A549 treated with Mapracorat at 1 μM for 4 hours (cell line): ENCODE results near the gene CREB3. TPM values are rescaled to one million over a fixed set of nuclear protein-coding genes. Genes with fewer than 3 reads are reported as not detected.

ENCODE experiments used
- total RNA-seq: library from RNA; stranded (reverse); fragments of 200-300 nt; extraction: Qiagen RNA extraction; gene quantifications from 5 replicates; pipeline ENCODE4 v1.2.3, GENCODE V29; 2022

CREB3 gene, protein sequence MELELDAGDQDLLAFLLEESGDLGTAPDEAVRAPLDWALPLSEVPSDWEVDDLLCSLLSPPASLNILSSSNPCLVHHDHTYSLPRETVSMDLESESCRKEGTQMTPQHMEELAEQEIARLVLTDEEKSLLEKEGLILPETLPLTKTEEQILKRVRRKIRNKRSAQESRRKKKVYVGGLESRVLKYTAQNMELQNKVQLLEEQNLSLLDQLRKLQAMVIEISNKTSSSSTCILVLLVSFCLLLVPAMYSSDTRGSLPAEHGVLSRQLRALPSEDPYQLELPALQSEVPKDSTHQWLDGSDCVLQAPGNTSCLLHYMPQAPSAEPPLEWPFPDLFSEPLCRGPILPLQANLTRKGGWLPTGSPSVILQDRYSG
- 57.0 to 61.1 TPM (median 57.9 TPM) in 5 replicates for total RNA-seq

DNA sequence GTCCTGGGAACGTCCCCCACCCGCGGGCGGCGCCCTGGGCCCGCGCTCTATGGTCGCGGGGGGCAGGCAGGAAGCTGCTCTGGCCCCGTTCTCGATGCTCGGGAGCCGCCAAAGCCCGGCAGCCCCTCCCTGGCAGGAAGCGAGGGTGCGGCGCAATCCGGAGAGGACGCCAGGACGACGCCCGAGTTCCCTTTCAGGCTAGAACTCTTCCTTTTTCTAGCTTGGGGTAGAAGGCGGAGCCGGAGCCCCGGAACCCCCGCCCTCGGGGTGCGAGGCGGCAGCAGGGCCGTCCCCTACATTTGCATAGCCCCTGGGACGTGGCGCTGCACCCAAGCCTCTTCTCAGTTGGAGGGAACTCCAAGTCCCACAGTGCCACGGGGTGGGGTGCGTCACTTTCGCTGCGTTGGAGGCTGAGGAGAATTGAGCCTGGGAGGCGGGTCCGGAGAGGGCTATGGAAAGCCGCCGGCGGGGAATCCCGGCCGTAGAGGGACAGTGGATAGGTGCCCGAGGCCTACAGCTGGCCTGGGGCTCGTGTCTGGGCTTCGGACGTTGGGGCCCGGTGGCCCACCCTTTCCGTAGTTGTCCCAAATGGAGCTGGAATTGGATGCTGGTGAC, at the start of gene CREB3, which contains the start of gene TLN1:
CREB3 (plus strand) TSS at position 482 of the 615 bp plus-strand sequence; CDS start at position 589, 107 bp downstream.
TLN1 (minus strand) TSS at position 11 of the 615 bp plus-strand sequence. CDS start 6,501 bp downstream, outside the sequence.

GRCh38 chr9:35689542-35690293, 42.7 kb upstream of the CREB3 start, which contains the start of gene TPM2:
TSS of gene TPM2 (minus strand) at chr9:35689925. CDS start at chr9:35689817, 108 bp downstream.

DNA sequence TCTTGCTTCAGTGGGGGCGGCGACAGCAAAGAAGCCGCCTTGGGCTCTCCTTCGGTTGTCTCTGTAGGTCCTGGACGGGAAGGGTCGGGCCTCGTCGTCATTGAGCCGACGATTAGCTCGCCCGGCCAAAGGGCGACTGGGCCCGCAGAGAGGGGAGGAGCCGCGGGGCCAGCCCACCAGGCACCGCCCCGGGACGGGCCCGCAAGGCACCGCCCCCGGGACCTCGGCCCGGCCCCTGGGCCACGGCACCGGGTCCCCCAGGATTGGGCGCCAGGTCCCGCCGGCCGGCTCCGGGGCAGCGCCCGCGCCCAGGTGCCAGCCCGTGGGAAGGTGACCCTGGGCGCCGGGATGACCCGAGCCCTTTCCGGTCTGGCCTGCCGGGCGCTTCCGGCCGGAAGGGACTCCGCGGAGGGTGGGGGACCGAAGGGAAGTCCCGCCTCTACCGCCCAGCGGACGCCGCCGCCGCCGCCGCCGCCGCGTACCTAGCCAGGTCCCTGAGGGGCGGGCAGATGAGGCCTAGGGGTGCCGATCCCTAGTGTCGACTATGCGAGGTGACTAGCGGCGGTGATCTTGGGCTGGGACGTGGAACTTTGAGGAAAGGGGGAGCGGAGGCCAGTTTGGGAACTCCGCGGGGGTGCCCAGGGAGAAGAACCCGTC, 16.5 kb downstream of the CREB3 start, which contains the start of the genes GBA2 and RGP1:
GBA2 (minus strand) TSS at position 371 of the 657 bp plus-strand sequence. CDS start 524 bp downstream, outside the sequence.
RGP1 (plus strand) TSS at position 430 of the 657 bp plus-strand sequence. CDS start 469 bp downstream, outside the sequence.

GRCh38 chr9:35754264-35754663, 21.8 kb downstream of the CREB3 start, which contains the start of gene MSMP:
TSS of gene MSMP (minus strand) at chr9:35754276. CDS start at chr9:35754129, 147 bp downstream.

Other genes starting within 250 kb of the CREB3 start
- gene RUSC2, start 242.6 kb upstream of the CREB3 start, total RNA-seq, result 24.4 to 34.4 TPM (median 34.1 TPM) in 5 replicates
- 25.8 to 30.3 TPM (median 29.8 TPM) in 5 replicates for gene TESK1, start 127.4 kb upstream of the CREB3 start, total RNA-seq
- 0.14 to 0.36 TPM (median 0.23 TPM) in 3 of 5 replicates, not detected in the others for gene CD72, start 114.3 kb upstream of the CREB3 start, total RNA-seq
- gene SIT1, start 81.7 kb upstream of the CREB3 start, total RNA-seq, result not detected in 5 replicates
- gene RMRP, start 74.6 kb upstream of the CREB3 start, total RNA-seq, result 8.1 to 20.9 TPM (median 15.0 TPM) in 4 of 5 replicates, not detected in the other
- 25.1 to 32.0 TPM (median 29.7 TPM) in 5 replicates for gene CCDC107, start 74.4 kb upstream of the CREB3 start, total RNA-seq
- gene ARHGEF39, start 67.5 kb upstream of the CREB3 start, total RNA-seq, result 13.3 to 18.5 TPM (median 16.1 TPM) in 5 replicates
- 4.2 to 8.9 TPM (median 6.4 TPM) in 5 replicates for gene CA9, start 58.7 kb upstream of the CREB3 start, total RNA-seq
- 632 to 703 TPM (median 690 TPM) in 5 replicates for gene TPM2, start 42.7 kb upstream of the CREB3 start, total RNA-seq
- 115 to 134 TPM (median 121 TPM) in 5 replicates for gene TLN1, start 471 bp upstream of the CREB3 start, total RNA-seq
- 28.0 to 39.6 TPM (median 34.5 TPM) in 5 replicates for gene GBA2, start 16.6 kb downstream of the CREB3 start, total RNA-seq
- 12.2 to 16.2 TPM (median 15.3 TPM) in 5 replicates for gene RGP1, start 16.6 kb downstream of the CREB3 start, total RNA-seq
- not detected in 5 replicates for gene MSMP, start 21.6 kb downstream of the CREB3 start, total RNA-seq
- 4.8 to 6.6 TPM (median 5.5 TPM) in 5 replicates for gene NPR2, start 58.9 kb downstream of the CREB3 start, total RNA-seq
- 0.34 to 0.74 TPM (median 0.56 TPM) in 5 replicates for gene SPAG8, start 79.6 kb downstream of the CREB3 start, total RNA-seq
- 72.1 to 115 TPM (median 100 TPM) in 5 replicates for gene HINT2, start 82.4 kb downstream of the CREB3 start, total RNA-seq
- not detected in 5 replicates for gene FAM221B, start 96.1 kb downstream of the CREB3 start, total RNA-seq
- 2.0 to 4.0 TPM (median 3.5 TPM) in 5 replicates for gene TMEM8B, start 96.6 kb downstream of the CREB3 start, total RNA-seq
- not detected in 5 replicates for gene OR13J1, start 137.7 kb downstream of the CREB3 start, total RNA-seq
- 0.32 to 0.51 TPM (median 0.40 TPM) in 5 replicates for gene HRCT1, start 173.5 kb downstream of the CREB3 start, total RNA-seq
- 0.13 TPM in 1 of 5 replicates, not detected in the others for gene SPAAR, start 176.8 kb downstream of the CREB3 start, total RNA-seq
- gene OR2S2, start 225.5 kb downstream of the CREB3 start, total RNA-seq, result not detected in 5 replicates